Natural killer cell (primary cell): Measurements from ENCODE around the gene FOXO1. TPM values are rescaled to one million over a fixed set of nuclear protein-coding genes. Genes with fewer than 3 reads are reported as not detected.

Experiments used
- ATAC-seq, 3 donors: fragments of 150-1000 bp in 2 of 3; fragments of 200-7000 bp in 1 of 3; cut with Tn5 transposase; 1 replicate in 1 of 3; 2 replicates in 2 of 3; pipeline ENCODE4 v1.10.0; 2021; ENCODE audit warnings: mild to moderate bottlenecking in 2 of 3, moderate library complexity in 2 of 3
- DNase-seq, 2 donors: peaks; one replicate each; pipeline versions ENCODE4 v3.0.0 to v3.0.0-alpha.2; 2013 to 2021; ENCODE audit warnings: mixed read lengths in 1 of 2
- H3K27ac ChIP-seq: one replicate; pipeline ENCODE4 v1.5.1; 2013; ENCODE audit warnings: mild to moderate bottlenecking, low read length
- H3K27me3 ChIP-seq: one replicate; pipeline ENCODE4 v1.6.1; 2013; ENCODE audit warnings: low read length; ENCODE audit not compliant: control insufficient read depth, insufficient read depth
- H3K36me3 ChIP-seq: one replicate; pipeline ENCODE4 v1.6.1; 2013; ENCODE audit warnings: low read length; ENCODE audit not compliant: control insufficient read depth, insufficient read depth
- H3K4me1 ChIP-seq: one replicate; pipeline ENCODE4 v1.6.1; 2013; ENCODE audit warnings: low read length; ENCODE audit not compliant: control insufficient read depth, insufficient read depth
- H3K4me3 ChIP-seq: one replicate; pipeline ENCODE4 v1.5.1; 2013; ENCODE audit warnings: low read length
- H3K9me3 ChIP-seq: one replicate; pipeline ENCODE4 v1.6.1; 2013; ENCODE audit warnings: low read length; ENCODE audit not compliant: control insufficient read depth, insufficient read depth
- H3K27ac Mint-ChIP-seq, 2 donors: one replicate each; pipeline ENCODE4 v1.8.0; 2022; ENCODE audit warnings: mild to moderate bottlenecking in 2 of 2, mixed read lengths in 2 of 2, moderate library complexity in 1 of 2
- H3K27me3 Mint-ChIP-seq, 2 donors: one replicate each; pipeline ENCODE4 v1.8.0; 2022; ENCODE audit warnings: low read depth in 2 of 2, mixed read lengths in 2 of 2
- H3K36me3 Mint-ChIP-seq: one replicate; pipeline ENCODE4 v1.8.0; 2022; ENCODE audit warnings: mixed read lengths
- H3K4me1 Mint-ChIP-seq, 2 donors: one replicate each; pipeline ENCODE4 v1.8.0; 2022; ENCODE audit warnings: mixed read lengths in 2 of 2
- H3K4me3 Mint-ChIP-seq: one replicate; pipeline ENCODE4 v1.8.0; 2022; ENCODE audit warnings: mild to moderate bottlenecking, moderate library complexity, mixed read lengths
- H3K9me3 Mint-ChIP-seq, 2 donors: one replicate each; pipeline ENCODE4 v1.8.0; 2022; ENCODE audit warnings: mixed read lengths in 2 of 2
- WGBS: methylation state at CpG from one replicate; pipeline ENCODE4 v1.1.7; 2013; ENCODE audit warnings: missing lambda C conversion rate; ENCODE audit not compliant: insufficient coverage; 5-methylcytosine and 5-hydroxymethylcytosine counted together
- intact Hi-C: fragments of 100-400 bp; cut with micrococcal nuclease; formaldehyde crosslinking; loops from one replicate; pipeline ENCODE4 v1.14.2; 2022
- total RNA-seq, 4 donors: library from RNA; stranded (reverse); fragments of 120-200 nt in 1 of 4; gene quantifications; one replicate each; pipeline versions ENCODE4 v1.2.3 to v1.2.4, GENCODE V29; 2013 to 2022
- TF ChIP-seq, protein P1 (sequence below): fragments of 200-600 bp; IDR thresholded peaks from one replicate; pipeline ENCODE4 v1.8.0; 2022; ENCODE audit warnings: antibody characterized with exemption

FOXO1 gene
- total RNA-seq, 3 donors from 2014 or later (not counting 1 experiment from before 2014, with no cell fraction given), result 23.9 to 29.8 (median 27.6) TPM

DNA sequence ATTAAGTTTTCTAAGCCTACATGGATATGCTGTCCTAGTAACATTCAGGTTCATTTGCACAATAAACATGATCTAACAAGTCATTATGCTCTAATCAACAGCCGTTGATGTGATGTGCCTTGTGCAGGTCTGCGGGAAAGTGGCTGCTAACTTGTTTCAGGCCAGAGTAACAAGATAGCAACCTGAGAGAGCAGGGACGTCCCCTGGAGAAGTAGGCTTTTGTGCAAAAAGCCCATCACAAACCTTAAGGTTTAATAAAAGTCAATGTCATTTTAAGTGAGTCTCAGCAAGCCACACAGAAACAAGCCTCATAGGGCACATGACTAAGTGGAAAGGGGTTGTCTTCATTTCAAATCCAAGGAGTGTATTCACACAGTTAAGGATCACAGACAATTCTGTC lies 17.6 kb downstream of the FOXO1 start:
- TF ChIP-seq, protein P1, sequence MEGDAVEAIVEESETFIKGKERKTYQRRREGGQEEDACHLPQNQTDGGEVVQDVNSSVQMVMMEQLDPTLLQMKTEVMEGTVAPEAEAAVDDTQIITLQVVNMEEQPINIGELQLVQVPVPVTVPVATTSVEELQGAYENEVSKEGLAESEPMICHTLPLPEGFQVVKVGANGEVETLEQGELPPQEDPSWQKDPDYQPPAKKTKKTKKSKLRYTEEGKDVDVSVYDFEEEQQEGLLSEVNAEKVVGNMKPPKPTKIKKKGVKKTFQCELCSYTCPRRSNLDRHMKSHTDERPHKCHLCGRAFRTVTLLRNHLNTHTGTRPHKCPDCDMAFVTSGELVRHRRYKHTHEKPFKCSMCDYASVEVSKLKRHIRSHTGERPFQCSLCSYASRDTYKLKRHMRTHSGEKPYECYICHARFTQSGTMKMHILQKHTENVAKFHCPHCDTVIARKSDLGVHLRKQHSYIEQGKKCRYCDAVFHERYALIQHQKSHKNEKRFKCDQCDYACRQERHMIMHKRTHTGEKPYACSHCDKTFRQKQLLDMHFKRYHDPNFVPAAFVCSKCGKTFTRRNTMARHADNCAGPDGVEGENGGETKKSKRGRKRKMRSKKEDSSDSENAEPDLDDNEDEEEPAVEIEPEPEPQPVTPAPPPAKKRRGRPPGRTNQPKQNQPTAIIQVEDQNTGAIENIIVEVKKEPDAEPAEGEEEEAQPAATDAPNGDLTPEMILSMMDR, result no peak
- Histone ChIP-seq H3K27me3 (no peaks in the 10 kb centered on the region), H3K4me3 (no peak overlapping the region), H3K36me3 (no peaks in the 10 kb centered on the region), H3K27ac (no peak overlapping the region), H3K9me3 (no peaks in the 10 kb centered on the region), H3K4me1 (peaks cover 23% of the 10 kb centered on the region)
- no peaks in the 10 kb centered on the region for H3K27me3 Mint-ChIP-seq
- no peaks in the 10 kb centered on the region for H3K36me3 Mint-ChIP-seq
- ATAC-seq (no peak), DNase-seq (no peak)
- H3K4me3 Mint-ChIP-seq, result no peak overlapping the region
- intact Hi-C loops, result no loop called here
- no peak overlapping the region for H3K27ac Mint-ChIP-seq
- peaks cover 0 to 2% of the 10 kb centered on the region in 2 donors for H3K9me3 Mint-ChIP-seq
- WGBS, result 42% methylated on average over 3 of the region's 3 CpGs
- H3K4me1 Mint-ChIP-seq, result peaks cover 70 to 76% of the 10 kb centered on the region in 2 donors

DNA sequence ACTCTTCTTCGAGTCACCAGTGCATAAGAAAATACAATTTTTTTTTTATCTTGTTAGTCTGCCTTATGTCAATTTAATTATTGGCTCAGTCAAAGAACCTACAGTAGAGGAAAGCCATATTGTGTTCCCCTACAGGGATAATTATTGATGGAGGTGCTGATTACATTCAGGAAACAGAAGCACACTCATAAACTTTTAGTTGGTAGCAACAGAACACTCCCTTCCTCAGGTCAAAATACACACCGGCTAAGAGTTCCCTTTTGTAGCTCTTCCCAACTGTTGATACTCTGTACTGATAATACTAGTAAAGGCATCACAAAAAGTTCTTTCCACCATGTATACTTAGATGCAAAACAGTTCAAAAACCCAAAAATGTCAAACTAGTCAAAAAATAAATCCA lies 18.4 kb downstream of the FOXO1 start:
- no peaks in the 10 kb centered on the region for H3K36me3 Mint-ChIP-seq
- no peak for ATAC-seq
- no peaks in the 10 kb centered on the region for H3K9me3 ChIP-seq
- no peak for DNase-seq
- H3K4me1 ChIP-seq, result peaks cover 18% of the 10 kb centered on the region
- TF ChIP-seq, protein P1, result no peak
- no peak overlapping the region for H3K4me3 ChIP-seq
- peaks cover 0 to 2% of the 10 kb centered on the region in 2 donors for H3K9me3 Mint-ChIP-seq
- WGBS, result no CpG with 5 or more reads among the region's 2 CpGs
- intact Hi-C loops, result no loop called here
- H3K27me3 Mint-ChIP-seq, result no peaks in the 10 kb centered on the region
- H3K4me3 Mint-ChIP-seq, result no peak overlapping the region
- H3K27ac Mint-ChIP-seq, result peak overlapping the region in 1 of 2 donors; percentile 16
- peaks cover 68% of the 10 kb centered on the region in 2 donors for H3K4me1 Mint-ChIP-seq
- H3K27ac ChIP-seq, result no peak overlapping the region
- H3K27me3 ChIP-seq, result no peaks in the 10 kb centered on the region
- no peaks in the 10 kb centered on the region for H3K36me3 ChIP-seq

DNA sequence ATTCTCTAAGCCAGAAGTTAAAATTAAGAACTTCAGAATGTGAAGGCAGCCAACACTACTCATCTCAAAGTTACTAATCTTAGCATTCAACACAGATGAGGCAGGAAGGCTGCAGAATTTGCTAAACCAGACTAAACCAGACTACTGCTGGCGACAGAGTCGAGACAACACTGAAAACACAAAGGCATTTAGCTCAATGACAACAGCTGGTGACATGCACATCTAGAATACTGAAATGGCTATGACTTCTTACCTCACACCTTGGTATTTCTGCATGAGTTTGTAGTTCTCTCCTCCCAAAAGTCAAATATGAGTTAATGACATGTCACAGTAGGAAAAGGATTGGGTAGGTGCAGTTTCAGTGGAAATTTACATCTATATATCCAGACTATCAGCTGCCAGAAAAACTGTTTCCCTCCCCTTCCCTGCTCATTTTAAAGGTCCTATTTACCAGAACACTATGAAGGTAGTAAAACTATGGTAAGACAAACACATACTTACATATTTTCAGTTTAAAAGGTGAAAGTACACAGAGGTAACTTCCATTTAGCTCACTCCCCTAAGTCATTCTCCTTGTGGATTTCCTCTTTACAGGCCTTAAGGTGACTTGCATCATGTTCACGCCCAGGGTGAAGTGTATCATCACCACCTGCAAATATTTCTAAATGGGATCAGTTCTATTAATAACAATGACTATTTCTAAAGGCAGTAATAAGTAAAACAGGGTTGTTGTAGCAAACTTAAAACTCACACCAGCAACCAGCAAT lies 21.4 kb downstream of the FOXO1 start:
- Histone ChIP-seq H3K4me3 (no peak overlapping the region), H3K27me3 (no peaks in the 10 kb centered on the region), H3K36me3 (no peaks in the 10 kb centered on the region), H3K4me1 (peaks cover 18% of the 10 kb centered on the region), H3K9me3 (no peaks in the 10 kb centered on the region), H3K27ac (no peak overlapping the region)
- no peaks in the 10 kb centered on the region for H3K9me3 Mint-ChIP-seq
- H3K4me1 Mint-ChIP-seq, result peaks cover 65% of the 10 kb centered on the region in 2 donors
- H3K36me3 Mint-ChIP-seq, result no peaks in the 10 kb centered on the region
- intact Hi-C loops, result no loop called here
- ATAC-seq, result no peak
- H3K4me3 Mint-ChIP-seq, result no peak overlapping the region
- H3K27ac Mint-ChIP-seq, result no peak overlapping the region
- no peak for DNase-seq
- 80% methylated on average over 3 of the region's 3 CpGs for WGBS
- no peaks in the 10 kb centered on the region for H3K27me3 Mint-ChIP-seq
- TF ChIP-seq, protein P1, result no peak
